Subcutaneous abdominal adipose tissue (tissue), 5 donors: ENCODE data around the gene SMTNL2.
"Not testable (repeated sequence)": the region's sequence is repeated elsewhere in the genome, so short reads cannot be mapped to it uniquely, and the experiment has no call there.

Source experiments
- H3K27ac ChIP-seq: one replicate; pipeline ENCODE4 v1.7.0; 2013; ENCODE audit warnings: low read depth, mild to moderate bottlenecking, inconsistent platforms, low read length, moderate library complexity
- H3K27me3 ChIP-seq, 5 donors: one replicate each; pipeline ENCODE4 v1.7.0; 2013; ENCODE audit warnings: low read length in 5 of 5, inconsistent platforms in 1 of 5; ENCODE audit not compliant: control insufficient read depth in 5 of 5, insufficient read depth in 4 of 5
- H3K36me3 ChIP-seq, 5 donors: one replicate each; pipeline ENCODE4 v1.7.0; 2013; ENCODE audit warnings: low read length in 5 of 5; ENCODE audit not compliant: control insufficient read depth in 5 of 5, insufficient read depth in 5 of 5
- H3K4me1 ChIP-seq, 5 donors: one replicate each; pipeline ENCODE4 v1.7.0; 2013; ENCODE audit warnings: low read length in 5 of 5, mild to moderate bottlenecking in 3 of 5, moderate library complexity in 1 of 5; ENCODE audit not compliant: control insufficient read depth in 5 of 5, insufficient read depth in 5 of 5
- H3K4me3 ChIP-seq, 5 donors: one replicate each; pipeline ENCODE4 v1.7.0; 2013; ENCODE audit warnings: low read length in 5 of 5, low read depth in 1 of 5
- H3K9ac ChIP-seq, 5 donors: one replicate each; pipeline ENCODE4 v1.7.0; 2013; ENCODE audit warnings: low read length in 5 of 5, mild to moderate bottlenecking in 4 of 5, moderate library complexity in 3 of 5
- H3K9me3 ChIP-seq, 5 donors: one replicate each; pipeline ENCODE4 v1.7.0; 2013; ENCODE audit warnings: low read length in 5 of 5; ENCODE audit not compliant: control insufficient read depth in 5 of 5
- donor health status: healthy.
- donor health status: healthy.
- donor health status: healthy.
- donor health status: healthy.
- donor health status: healthy.

Gene SMTNL2

GRCh38 chr17:4583782-4584100 is 588 bp upstream of the SMTNL2 start:
- H3K27me3 ChIP-seq: peaks cover 20 to 55% (median 54%) of the 10 kb centered on the region in 5 donors
- no peak overlapping the region for H3K9ac ChIP-seq

GRCh38 chr17:4584917-4585637 is 748 bp downstream of the SMTNL2 start:
- Histone ChIP-seq H3K27me3 (peaks cover 20 to 56% (median 46%) of the 10 kb centered on the region in 5 donors), H3K4me3 (peak overlapping the region in 2 of 5 donors; percentile 55 to 61), H3K9me3 (no peaks in the 10 kb centered on the region), H3K27ac (no peak overlapping the region), H3K36me3 (no peaks in the 10 kb centered on the region), H3K4me1 (peaks cover 0 to 16% (median 9%) of the 10 kb centered on the region in 5 donors), H3K9ac (no peak overlapping the region)

More at GRCh38 chr17:4583782-4584100, 588 bp upstream of the SMTNL2 start:
- no peaks in the 10 kb centered on the region for H3K36me3 ChIP-seq
- peaks cover 0 to 16% (median 9%) of the 10 kb centered on the region in 5 donors for H3K4me1 ChIP-seq
- no peaks in the 10 kb centered on the region for H3K9me3 ChIP-seq
- H3K27ac ChIP-seq: no peak overlapping the region
- peak overlapping the region in 3 of 5 donors; percentile 40 to 61 (median 47) for H3K4me3 ChIP-seq

GRCh38 chr17:4585638-4585994 is 1.3 kb downstream of the SMTNL2 start:
- Histone ChIP-seq H3K27me3 (peaks cover 20 to 55% (median 46%) of the 10 kb centered on the region in 5 donors), H3K9ac (no peak overlapping the region), H3K27ac (no peak overlapping the region), H3K4me3 (no peak overlapping the region), H3K4me1 (peaks cover 0 to 16% (median 9%) of the 10 kb centered on the region in 5 donors), H3K36me3 (no peaks in the 10 kb centered on the region), H3K9me3 (no peaks in the 10 kb centered on the region)

GRCh38 chr17:4586043-4586442 is 1.7 kb downstream of the SMTNL2 start:
- Histone ChIP-seq H3K27ac (no peak overlapping the region), H3K4me1 (peaks cover 0 to 16% (median 9%) of the 10 kb centered on the region in 5 donors), H3K4me3 (no peak overlapping the region), H3K27me3 (peaks cover 20 to 54% (median 48%) of the 10 kb centered on the region in 5 donors), H3K9ac (no peak overlapping the region), H3K9me3 (no peaks in the 10 kb centered on the region), H3K36me3 (no peaks in the 10 kb centered on the region)

- Histone ChIP-seq H3K9me3 (no peaks in the 10 kb centered on the region), H3K27me3 (peaks cover 25 to 47% (median 43%) of the 10 kb centered on the region in 5 donors), H3K4me1 (peaks cover 0 to 16% (median 9%) of the 10 kb centered on the region in 5 donors), H3K4me3 (no peak overlapping the region), H3K27ac (no peak overlapping the region), H3K36me3 (no peaks in the 10 kb centered on the region), H3K9ac (no peak overlapping the region)
Observed at GRCh38 chr17:4587195-4587594, 2.9 kb downstream of the SMTNL2 start.

- H3K27me3 ChIP-seq: peaks cover 20 to 44% (median 37%) of the 10 kb centered on the region in 5 donors
- H3K9ac ChIP-seq: no peak overlapping the region
- H3K36me3 ChIP-seq: no peaks in the 10 kb centered on the region
- H3K27ac ChIP-seq: no peak overlapping the region
- peaks cover 0 to 16% (median 9%) of the 10 kb centered on the region in 5 donors for H3K4me1 ChIP-seq
- H3K9me3 ChIP-seq: no peaks in the 10 kb centered on the region
- no peak overlapping the region for H3K4me3 ChIP-seq
Observed at GRCh38 chr17:4587803-4588202, 3.5 kb downstream of the SMTNL2 start.

GRCh38 chr17:4588391-4588790 is 4.1 kb downstream of the SMTNL2 start:
- Histone ChIP-seq H3K27ac (no peak overlapping the region), H3K27me3 (peaks cover 14 to 38% (median 31%) of the 10 kb centered on the region in 5 donors)

GRCh38 chr17:4588898-4589625 is 4.7 kb downstream of the SMTNL2 start:
- H3K4me3 ChIP-seq: no peak overlapping the region
- H3K9me3 ChIP-seq: no peaks in the 10 kb centered on the region
- peaks cover 0 to 10% (median 4%) of the 10 kb centered on the region in 5 donors for H3K4me1 ChIP-seq
- no peak overlapping the region for H3K9ac ChIP-seq
- H3K36me3 ChIP-seq: no peaks in the 10 kb centered on the region
- H3K27ac ChIP-seq: no peak overlapping the region
- H3K27me3 ChIP-seq: peaks cover 11 to 32% (median 24%) of the 10 kb centered on the region in 5 donors

More at GRCh38 chr17:4588391-4588790, 4.1 kb downstream of the SMTNL2 start:
- no peak overlapping the region for H3K4me3 ChIP-seq
- H3K9me3 ChIP-seq: no peaks in the 10 kb centered on the region
- peaks cover 0 to 16% (median 9%) of the 10 kb centered on the region in 5 donors for H3K4me1 ChIP-seq
- no peak overlapping the region for H3K9ac ChIP-seq
- H3K36me3 ChIP-seq: no peaks in the 10 kb centered on the region

- H3K9ac ChIP-seq, H3K4me1 ChIP-seq, H3K4me3 ChIP-seq, H3K27ac ChIP-seq, H3K9me3 ChIP-seq, H3K36me3 ChIP-seq: not testable (repeated sequence)
- H3K27me3 ChIP-seq: peaks cover 7 to 28% (median 17%) of the 10 kb centered on the region in 5 donors
Observed at GRCh38 chr17:4590042-4590441, 5.7 kb downstream of the SMTNL2 start.

GRCh38 chr17:4590981-4591453 is 6.7 kb downstream of the SMTNL2 start:
- H3K27me3 ChIP-seq: peaks cover 5 to 18% (median 9%) of the 10 kb centered on the region in 5 donors
- H3K4me1 ChIP-seq: peaks cover 0 to 2% (median 0%) of the 10 kb centered on the region in 5 donors
- H3K27ac ChIP-seq: no peak overlapping the region
- no peak overlapping the region for H3K4me3 ChIP-seq
- no peaks in the 10 kb centered on the region for H3K9me3 ChIP-seq
- H3K9ac ChIP-seq: no peak overlapping the region
- H3K36me3 ChIP-seq: no peaks in the 10 kb centered on the region
